K562 (cell line): ENCODE results near the gene MXD3. TPM values are rescaled to one million over a fixed set of nuclear protein-coding genes. Genes with fewer than 3 reads are reported as not detected.

ENCODE experiments used
- ATF1 ChIP-seq, 2 experiments: fragments of 450-650 bp in 1 of 2; IDR thresholded peaks; 2 replicates each; pipeline ENCODE4 v1.6.1; 2016; ENCODE audit warnings: missing compliant biosample characterization in 1 of 2, missing genetic modification characterization in 1 of 2
- CBFB ChIP-seq: sonication (generic); formaldehyde crosslinking; IDR thresholded peaks from 2 replicates; pipeline ENCODE4 v1.4.0; 2020; ENCODE audit warnings: mild to moderate bottlenecking, missing genetic modification reagents
- ILK ChIP-seq: fragments of 450-650 bp; IDR thresholded peaks from 2 replicates; pipeline ENCODE4 v1.6.1; 2016; ENCODE audit warnings: missing genetic modification characterization, low read depth, mild to moderate bottlenecking, missing compliant biosample characterization, moderate library complexity, borderline replicate concordance
- MEF2D ChIP-seq: conservative IDR thresholded peaks from 2 replicates; pipeline ENCODE4 v1.6.1; 2016; ENCODE audit warnings: low read depth, missing genetic modification characterization, missing compliant biosample characterization
- NCOA6 ChIP-seq: fragments of 450-650 bp; IDR thresholded peaks from 2 replicates; pipeline ENCODE4 v1.6.1; 2017; ENCODE audit warnings: mild to moderate bottlenecking
- PML ChIP-seq: IDR thresholded peaks from 2 replicates; pipeline ENCODE4 v1.6.1; 2012; ENCODE audit warnings: low read length, inconsistent platforms
- RAD21 ChIP-seq, 2 experiments: fragments of 250-450 bp in 1 of 2; fragments of 450-650 bp in 1 of 2; sonication (Bioruptor Pico) in 1 of 2; formaldehyde crosslinking in 1 of 2; IDR thresholded peaks in 1 of 2; conservative IDR thresholded peaks in 1 of 2; 2 replicates each; pipeline versions ENCODE4 v1.4.0 to v1.8.0; 2020 to 2022; ENCODE audit warnings: mild to moderate bottlenecking in 2 of 2, moderate library complexity in 1 of 2
- RB1 ChIP-seq: fragments of 450-650 bp; IDR thresholded peaks from 2 replicates; pipeline ENCODE4 v1.6.1; 2017; ENCODE audit warnings: low read depth, mild to moderate bottlenecking
- RBM14 ChIP-seq: fragments of 200-400 bp; formaldehyde crosslinking; IDR thresholded peaks from 2 replicates; pipeline ENCODE4 v1.6.1; 2018; ENCODE audit warnings: low read depth, mild to moderate bottlenecking, low read length, moderate library complexity, borderline replicate concordance; ENCODE audit not compliant: insufficient read depth
- SFPQ ChIP-seq: fragments of 200-400 bp; formaldehyde crosslinking; IDR thresholded peaks from 2 replicates; pipeline ENCODE4 v1.6.1; 2017; ENCODE audit warnings: mild to moderate bottlenecking, low read depth, low read length, moderate library complexity
- SREBF1 ChIP-seq: fragments of 150-350 bp; IDR thresholded peaks from 2 replicates; pipeline ENCODE4 v1.6.1; 2014; ENCODE audit warnings: antibody characterized with exemption, low read depth, low read length, borderline replicate concordance
- XRCC4 ChIP-seq: IDR thresholded peaks from one replicate; pipeline ENCODE4 v1.6.1; 2011; ENCODE audit not compliant: insufficient read depth, insufficient read length; ENCODE audit errors: extremely low read depth
- ZBTB12 ChIP-seq: fragments of 250-450 bp; sonication (Bioruptor Pico); IDR thresholded peaks from 2 replicates; pipeline ENCODE4 v1.4.0; 2020
- ZBTB49 ChIP-seq: sonication (generic); formaldehyde crosslinking; IDR thresholded peaks from 2 replicates; pipeline ENCODE4 v1.8.0; 2022; ENCODE audit warnings: missing genetic modification reagents, mild to moderate bottlenecking, borderline replicate concordance
- ZNF239 ChIP-seq: fragments of 250-450 bp; sonication (Bioruptor Pico); IDR thresholded peaks from 2 replicates; pipeline ENCODE4 v1.4.0; 2020; ENCODE audit warnings: mild to moderate bottlenecking
- ZNF384 ChIP-seq: IDR thresholded peaks from 2 replicates; pipeline ENCODE4 v1.6.1; 2012; ENCODE audit warnings: low read depth, low read length, improper control_type of control experiment
- ZNF436 ChIP-seq: fragments of 250-450, 450-650 bp; sonication (Bioruptor Pico); formaldehyde crosslinking; IDR thresholded peaks from 2 replicates; pipeline ENCODE4 v1.7.0; 2020; ENCODE audit warnings: mild to moderate bottlenecking
- ZNF551 ChIP-seq: fragments of 250-450 bp; sonication (Bioruptor Pico); IDR thresholded peaks from 2 replicates; pipeline ENCODE4 v1.5.0; 2021; ENCODE audit warnings: mild to moderate bottlenecking, moderate library complexity
- polyA plus RNA-seq, 8 experiments: library from polyadenylated mRNA; depleted of rRNA in 4 of 8; stranded (reverse) in 5 of 8; unstranded in 3 of 8; fragments of >200 nt; fragmentation: Nextera tagmentation in 2 of 8; fragmentation: Illumina TruSeq in 1 of 8; extraction: Ambion mirVana in 2 of 8; extraction: Trizol in 1 of 8; gene quantifications; 2 replicates each; pipeline versions ENCODE4 v1.2.1 to v1.2.3, GENCODE V29; 2011 to 2014; ENCODE audit warnings: inconsistent platforms in 1 of 8, missing spikeins in 1 of 8
- total RNA-seq, 7 experiments: library from RNA; depleted of rRNA in 6 of 7; stranded (reverse); fragments of >200 nt in 6 of 7; fragmentation: Illumina TruSeq in 2 of 7; extraction: Trizol in 2 of 7; gene quantifications; 2 replicates each; pipeline versions ENCODE4 v1.2.1 to v1.2.3, GENCODE V29; 2011 to 2021; ENCODE audit warnings: low replicate concordance in 1 of 7
- TF ChIP-seq, protein P1 (sequence below): fragments of 250-450 bp; sonication (Bioruptor Pico); IDR thresholded peaks from 2 replicates; pipeline ENCODE4 v1.5.0; 2021; ENCODE audit warnings: mild to moderate bottlenecking, borderline replicate concordance

Gene MXD3
- total and polyA plus RNA-seq, 9 of the 15 experiments (the other 6 are each of a cell fraction or from before 2014, with no cell fraction given): 0.28 to 24.8 (median 4.5) TPM

- TF ChIP-seq SFPQ: no peak
- TF ChIP-seq ZNF384: no peak
- TF ChIP-seq ATF1 (CRISPR knock-in tag; IDR thresholded peaks at IDR 0.05): no peak
- TF ChIP-seq ATF1 (tag; IDR thresholded peaks at IDR 0.05): no peak
- no peak for TF ChIP-seq ILK (tag)
- TF ChIP-seq, protein P1, sequence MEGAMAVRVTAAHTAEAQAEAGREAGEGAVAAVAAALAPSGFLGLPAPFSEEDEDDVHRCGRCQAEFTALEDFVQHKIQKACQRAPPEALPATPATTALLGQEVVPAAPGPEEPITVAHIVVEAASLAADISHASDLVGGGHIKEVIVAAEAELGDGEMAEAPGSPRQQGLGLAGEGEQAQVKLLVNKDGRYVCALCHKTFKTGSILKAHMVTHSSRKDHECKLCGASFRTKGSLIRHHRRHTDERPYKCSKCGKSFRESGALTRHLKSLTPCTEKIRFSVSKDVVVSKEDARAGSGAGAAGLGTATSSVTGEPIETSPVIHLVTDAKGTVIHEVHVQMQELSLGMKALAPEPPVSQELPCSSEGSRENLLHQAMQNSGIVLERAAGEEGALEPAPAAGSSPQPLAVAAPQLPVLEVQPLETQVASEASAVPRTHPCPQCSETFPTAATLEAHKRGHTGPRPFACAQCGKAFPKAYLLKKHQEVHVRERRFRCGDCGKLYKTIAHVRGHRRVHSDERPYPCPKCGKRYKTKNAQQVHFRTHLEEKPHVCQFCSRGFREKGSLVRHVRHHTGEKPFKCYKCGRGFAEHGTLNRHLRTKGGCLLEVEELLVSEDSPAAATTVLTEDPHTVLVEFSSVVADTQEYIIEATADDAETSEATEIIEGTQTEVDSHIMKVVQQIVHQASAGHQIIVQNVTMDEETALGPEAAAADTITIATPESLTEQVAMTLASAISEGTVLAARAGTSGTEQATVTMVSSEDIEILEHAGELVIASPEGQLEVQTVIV (CRISPR knock-in tag): no peak
- TF ChIP-seq PML: no peak
- no peak for TF ChIP-seq MEF2D
- TF ChIP-seq ZBTB49 (CRISPR knock-in tag): no peak
- peak; percentile 77 for TF ChIP-seq CBFB
- no peak for TF ChIP-seq SREBF1
- TF ChIP-seq RAD21 (CRISPR knock-in tag; conservative IDR thresholded peaks at IDR 0.05 in 1 of 2, IDR thresholded peaks at IDR 0.05 in 1 of 2): peak; percentile 24 to 72; a peak in 3 of 4 replicates
- no peak for TF ChIP-seq ZNF239 (CRISPR knock-in tag)
- no peak for TF ChIP-seq RBM14
- no peak for TF ChIP-seq ZNF551 (CRISPR knock-in tag)
- no peak for TF ChIP-seq XRCC4
- peak; percentile 68 for TF ChIP-seq RB1
- TF ChIP-seq ZNF436: no peak
- TF ChIP-seq NCOA6: no peak
- no peak for TF ChIP-seq ZBTB12 (CRISPR knock-in tag)
Observed at GRCh38 chr5:177309351-177310191, 2.1 kb downstream of the MXD3 start (continued).
